Hindlimb muscle (tissue), 1 donor: Measurements from ENCODE around the gene GOLGA8J. TPM values are rescaled to one million over a fixed set of nuclear protein-coding genes. Genes with fewer than 3 reads are reported as not detected.
A peak's percentile ranks its signal among the peaks of the same experiment; 100 is the strongest.
"Not testable (repeated sequence)": the region's sequence is repeated elsewhere in the genome, so short reads cannot be mapped to it uniquely, and the experiment has no call there.

ENCODE experiments used
- DNase-seq: peaks from one replicate; pipeline ENCODE4 v3.0.0-alpha.2; 2013
- polyA plus RNA-seq: library from polyadenylated mRNA; unstranded; fragments of 120-200 nt; gene quantifications from one replicate; pipeline ENCODE4 v1.2.1, GENCODE V29; 2013; ENCODE audit not compliant: insufficient read length

Gene GOLGA8J
- polyA plus RNA-seq = 0.52 TPM

GRCh38 chr15:30082655-30083054 is at the start of gene GOLGA8J:
TSS of gene GOLGA8J (plus strand) at chr15:30082955. CDS start at chr15:30083053, 98 bp downstream.
- DNase-seq = not testable (repeated sequence)

GRCh38 chr15:30033211-30033610 is 49.5 kb upstream of the GOLGA8J start:
- DNase-seq = no peak

GRCh38 chr15:30033763-30034162 is 49.0 kb upstream of the GOLGA8J start:
- no peak for DNase-seq

- DNase-seq = peak; percentile 21
Measured at GRCh38 chr15:30036036-30036703, 46.6 kb upstream of the GOLGA8J start.

GRCh38 chr15:30038667-30039523 is 43.9 kb upstream of the GOLGA8J start:
- no peak for DNase-seq

- no peak for DNase-seq
Measured at GRCh38 chr15:30041868-30042267, 40.9 kb upstream of the GOLGA8J start.

- no peak for DNase-seq
Measured at GRCh38 chr15:30042556-30042955, 40.2 kb upstream of the GOLGA8J start.

GRCh38 chr15:30043211-30043655 is 39.5 kb upstream of the GOLGA8J start:
- no peak for DNase-seq

GRCh38 chr15:30044377-30044776 is 38.4 kb upstream of the GOLGA8J start:
- DNase-seq = no peak

- not testable (repeated sequence) for DNase-seq
Measured at GRCh38 chr15:30044826-30045225, 37.9 kb upstream of the GOLGA8J start.

GRCh38 chr15:30045248-30046041 is 37.3 kb upstream of the GOLGA8J start:
- not testable (repeated sequence) for DNase-seq

- no peak for DNase-seq
Measured at GRCh38 chr15:30046430-30046829, 36.3 kb upstream of the GOLGA8J start.

GRCh38 chr15:30055604-30056003 is 27.2 kb upstream of the GOLGA8J start:
- DNase-seq = no peak

- DNase-seq = no peak
Measured at GRCh38 chr15:30056166-30056565, 26.6 kb upstream of the GOLGA8J start.

- no peak for DNase-seq
Measured at GRCh38 chr15:30059771-30060170, 23.0 kb upstream of the GOLGA8J start.

GRCh38 chr15:30062881-30063280 is 19.9 kb upstream of the GOLGA8J start:
- no peak for DNase-seq

- peak; percentile 16 for DNase-seq
Measured at GRCh38 chr15:30063835-30064546, 18.8 kb upstream of the GOLGA8J start.

- DNase-seq = no peak
Measured at GRCh38 chr15:30065025-30065801, 17.5 kb upstream of the GOLGA8J start.

- DNase-seq = no peak
Measured at GRCh38 chr15:30068326-30068725, 14.4 kb upstream of the GOLGA8J start.

- DNase-seq = no peak
Measured at GRCh38 chr15:30072630-30073029, 10.1 kb upstream of the GOLGA8J start.

GRCh38 chr15:30073915-30074314 is 8.8 kb upstream of the GOLGA8J start:
- no peak for DNase-seq
